ENCODE results near the gene NUDT19. TPM values are rescaled to one million over a fixed set of nuclear protein-coding genes. Genes with fewer than 3 reads are reported as not detected.

The NUDT19 gene
- total and polyA plus RNA-seq, 9 of the 15 experiments (the other 6 are each of a cell fraction or from before 2014, with no cell fraction given): 9.6 to 38.6 (median 14.4) TPM

GRCh38 chr19:32691952-32692726, 518 bp downstream of the NUDT19 start (continued):
- peak; percentile 53; the same call in 1 of the 2 replicates for TF ChIP-seq ZNF282 (CRISPR knock-in tag; IDR thresholded peaks at IDR 0.05)
- no peak for TF ChIP-seq FOSL1 (tag; conservative IDR thresholded peaks at IDR 0.05)
- TF ChIP-seq NFE2 (IDR thresholded peaks at IDR 0.05; ENCODE audit: low read depth): no peak
- TF ChIP-seq PML (IDR thresholded peaks at IDR 0.05; ENCODE audit: low read length): no peak
- TF ChIP-seq ZNF766 (CRISPR knock-in tag; conservative IDR thresholded peaks at IDR 0.05): no peak
- TF ChIP-seq ZNF444 (CRISPR knock-in tag; IDR thresholded peaks at IDR 0.05): no peak
- no peak for TF ChIP-seq ZNF347 (CRISPR knock-in tag; IDR thresholded peaks at IDR 0.05; ENCODE audit: low read depth)
- 0 out of 2 replicates have a peak, but pooled peaks have one; percentile 52 for TF ChIP-seq SMAD4 (CRISPR knock-in tag; conservative IDR thresholded peaks at IDR 0.05)
- no peak for TF ChIP-seq ILF3 (IDR thresholded peaks at IDR 0.05; ENCODE audit: borderline replicate concordance)
- TF ChIP-seq HEY1 (CRISPR knock-in tag; IDR thresholded peaks at IDR 0.05; ENCODE audit: borderline replicate concordance): no peak
- TF ChIP-seq SNAPC5 (CRISPR knock-in tag; IDR thresholded peaks at IDR 0.05): no peak
- no peak for TF ChIP-seq ZC3H11A (IDR thresholded peaks at IDR 0.05; ENCODE audit: low read depth, low read length)
- TF ChIP-seq PHF20 (IDR thresholded peaks at IDR 0.05; ENCODE audit: partially characterized antibody): peak; percentile 59
- TF ChIP-seq KDM1A (IDR thresholded peaks at IDR 0.05): no peak
- TF ChIP-seq FOXP1 (CRISPR knock-in tag; IDR thresholded peaks at IDR 0.05): no peak
- TF ChIP-seq HDAC6 (IDR thresholded peaks at IDR 0.05; ENCODE audit: low read depth, low read length): no peak

Data from K562 (cell line).